HG03442 (cell line): Measurements from ENCODE around the gene ZFPM1.

Experiments used
- ATAC-seq: cut with Tn5 transposase; IDR thresholded peaks from one replicate; pipeline ENCODE4 v1.9.1; 2021; ENCODE audit warnings: mild to moderate bottlenecking, moderate library complexity; ENCODE audit not compliant: unreplicated experiment

ZFPM1 gene

GRCh38 chr16:88495268-88495772 is 42.2 kb downstream of the ZFPM1 start:
- ATAC-seq, result no peak

GRCh38 chr16:88497561-88498462 is 44.7 kb downstream of the ZFPM1 start:
- no peak for ATAC-seq

GRCh38 chr16:88498576-88499208 is 45.6 kb downstream of the ZFPM1 start:
- ATAC-seq, result no peak

- ATAC-seq, result no peak
Observed at GRCh38 chr16:88499292-88499691, 46.2 kb downstream of the ZFPM1 start.

GRCh38 chr16:88499836-88500251 is 46.8 kb downstream of the ZFPM1 start:
- ATAC-seq, result no peak

- ATAC-seq, result no peak
Observed at GRCh38 chr16:88500255-88500661, 47.2 kb downstream of the ZFPM1 start.

- no peak for ATAC-seq
Observed at GRCh38 chr16:88502371-88502770, 49.3 kb downstream of the ZFPM1 start.

- ATAC-seq, result no peak
Observed at GRCh38 chr16:88502776-88503280, 49.7 kb downstream of the ZFPM1 start.

- ATAC-seq, result no peak
Observed at GRCh38 chr16:88503374-88503770, 50.3 kb downstream of the ZFPM1 start.

- no peak for ATAC-seq
Observed at GRCh38 chr16:88503771-88504488, 50.9 kb downstream of the ZFPM1 start.

GRCh38 chr16:88504489-88505404 is 51.7 kb downstream of the ZFPM1 start:
- no peak for ATAC-seq

GRCh38 chr16:88505405-88506082 is 52.5 kb downstream of the ZFPM1 start:
- ATAC-seq, result no peak

- no peak for ATAC-seq
Observed at GRCh38 chr16:88506723-88507122, 53.6 kb downstream of the ZFPM1 start.

GRCh38 chr16:88507231-88507743 is 54.2 kb downstream of the ZFPM1 start:
- ATAC-seq, result no peak

GRCh38 chr16:88508376-88508867 is 55.3 kb downstream of the ZFPM1 start:
- no peak for ATAC-seq

- ATAC-seq, result no peak
Observed at GRCh38 chr16:88508868-88509748, 56.0 kb downstream of the ZFPM1 start.

- ATAC-seq, result no peak
Observed at GRCh38 chr16:88509749-88510069, 56.6 kb downstream of the ZFPM1 start.
